NCI-H82 treated with DMSO at 0.1 percent for 48 hours (cell line): ENCODE results near the gene NT5E.

Experiments used
- DNase-seq: peaks from one replicate; lab custom pipeline; 2025; ENCODE audit not compliant: unreplicated experiment; lab: John Stamatoyannopoulos, UW

Gene NT5E

GRCh38 chr6:85459224-85459901 lies 9.5 kb downstream of the NT5E start:
- DNase-seq: no peak

GRCh38 chr6:85460154-85460920 lies 10.5 kb downstream of the NT5E start:
- DNase-seq: no peak

GRCh38 chr6:85460921-85461797 lies 11.3 kb downstream of the NT5E start:
- no peak for DNase-seq

DNA sequence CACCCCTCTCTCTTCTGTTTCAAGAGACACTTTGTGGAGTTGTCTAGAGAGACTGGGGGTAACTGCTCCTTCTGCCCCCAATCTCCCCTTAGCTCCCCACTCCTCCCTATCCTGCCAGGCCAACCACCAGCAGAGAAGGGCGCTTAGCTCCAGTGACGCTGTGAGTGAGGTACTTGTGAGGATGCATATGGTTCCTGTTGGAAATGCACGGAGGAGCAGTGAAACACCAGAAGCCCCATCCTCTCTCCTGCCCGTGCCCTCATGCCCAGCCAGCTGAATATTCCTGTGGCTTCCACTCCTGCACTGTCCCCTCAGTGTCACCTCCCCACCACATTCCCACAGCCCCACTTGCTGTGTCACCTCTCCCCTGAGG lies 11.9 kb downstream of the NT5E start:
- no peak for DNase-seq

DNA sequence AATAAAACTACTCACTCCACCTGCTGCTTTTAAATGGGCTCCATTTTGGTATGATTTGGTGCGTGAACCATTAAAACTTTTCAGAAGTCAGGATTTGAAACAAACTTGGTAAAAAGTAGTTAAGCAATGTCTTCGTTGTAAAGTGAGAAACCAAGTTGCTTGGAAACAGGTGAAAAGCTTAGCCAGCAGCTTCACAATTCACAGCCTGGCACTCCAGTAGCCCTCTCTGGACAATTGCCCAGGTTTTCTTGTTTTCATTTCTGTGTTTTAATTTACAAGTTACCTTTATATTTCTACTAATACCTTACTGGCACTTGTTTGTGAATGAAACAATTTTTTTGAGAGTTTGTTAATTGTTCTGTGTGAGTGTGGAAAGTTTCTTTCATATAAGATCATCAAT lies 12.8 kb downstream of the NT5E start:
- DNase-seq: no peak

- DNase-seq: no peak
Observed at GRCh38 chr6:85463621-85464259, 13.9 kb downstream of the NT5E start.

DNA sequence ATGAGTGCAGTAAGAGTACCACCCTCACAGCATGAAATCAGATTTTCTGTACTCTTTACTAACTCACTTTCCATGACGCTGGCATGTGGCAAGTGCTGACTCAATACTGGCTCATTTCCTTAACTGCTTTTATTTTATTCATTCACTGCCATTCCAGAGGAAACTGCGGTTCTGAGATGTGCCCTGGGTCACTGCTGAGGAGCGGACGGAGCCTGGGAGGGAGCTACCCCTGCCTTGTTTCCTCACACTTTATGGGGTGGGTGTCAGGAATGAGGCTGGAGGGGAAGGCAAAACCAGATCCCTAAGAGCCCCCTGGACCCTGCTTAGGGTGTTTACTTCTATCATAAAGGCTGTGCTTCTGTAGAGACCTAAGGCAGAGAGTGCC lies 14.4 kb downstream of the NT5E start:
- no peak for DNase-seq

- no peak for DNase-seq
Observed at GRCh38 chr6:85464722-85465150, 14.9 kb downstream of the NT5E start.

DNA sequence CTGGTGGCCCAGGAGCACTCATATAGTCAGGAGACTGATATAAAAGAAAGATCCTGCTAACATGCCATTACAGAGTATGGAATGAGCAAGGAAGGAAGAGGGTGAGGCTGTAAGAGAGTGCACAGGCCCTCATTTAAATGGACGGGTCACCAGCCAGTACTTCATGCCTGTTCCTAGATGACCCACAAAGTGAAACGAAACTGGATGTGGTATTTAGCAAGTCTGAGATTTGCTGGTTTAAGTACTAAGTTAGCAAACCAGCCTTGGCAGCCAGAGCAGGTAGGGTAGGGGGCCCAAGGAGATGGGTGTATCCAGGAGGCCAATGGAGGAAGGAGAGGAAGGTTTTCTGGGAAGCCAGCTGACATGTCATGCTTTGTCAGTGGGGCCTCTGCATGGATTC lies 15.9 kb downstream of the NT5E start:
- no peak for DNase-seq

- DNase-seq: no peak
Observed at GRCh38 chr6:85468326-85468725, 18.4 kb downstream of the NT5E start.

DNA sequence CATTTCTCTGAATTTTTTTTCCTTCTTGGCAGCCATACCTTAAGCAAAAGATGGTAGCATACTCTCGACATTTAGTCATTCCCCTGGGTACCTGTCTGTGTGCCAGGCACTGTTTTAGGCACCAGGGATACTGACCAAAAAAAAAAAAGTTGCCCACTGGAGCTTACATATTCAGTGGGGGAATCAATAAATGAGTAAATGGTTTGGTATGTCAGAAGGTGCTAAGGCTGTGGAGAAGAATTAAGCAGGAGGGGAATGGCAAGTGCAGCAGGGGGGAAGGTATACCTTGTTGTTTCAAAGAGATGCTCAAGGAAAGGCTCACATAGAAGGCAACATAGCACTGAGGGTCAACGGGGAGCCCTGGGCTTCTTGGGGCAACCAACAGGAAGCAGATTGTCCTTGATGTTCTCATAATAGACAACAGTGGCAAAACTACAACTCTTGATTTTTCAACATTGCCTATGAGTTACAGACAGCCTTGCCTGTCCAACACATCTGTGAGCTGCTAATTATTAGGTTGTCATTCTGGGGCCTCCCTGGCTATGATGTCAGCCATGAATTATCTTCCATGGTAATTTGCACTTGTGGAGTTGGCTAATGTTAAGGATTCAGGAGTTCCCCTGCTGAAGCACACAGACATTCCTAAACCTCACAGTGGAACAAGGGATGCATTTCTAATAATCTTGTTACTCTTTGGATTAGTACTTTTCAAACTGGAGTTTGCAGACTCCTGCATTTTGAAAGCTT lies 19.6 kb downstream of the NT5E start:
- no peak for DNase-seq

GRCh38 chr6:85470023-85470410 lies 20.1 kb downstream of the NT5E start:
- no peak for DNase-seq

- DNase-seq: no peak
Observed at GRCh38 chr6:85472744-85473143, 22.9 kb downstream of the NT5E start.

GRCh38 chr6:85473748-85474147 lies 23.9 kb downstream of the NT5E start:
- DNase-seq: no peak

GRCh38 chr6:85476532-85476931 lies 26.6 kb downstream of the NT5E start:
- DNase-seq: no peak

DNA sequence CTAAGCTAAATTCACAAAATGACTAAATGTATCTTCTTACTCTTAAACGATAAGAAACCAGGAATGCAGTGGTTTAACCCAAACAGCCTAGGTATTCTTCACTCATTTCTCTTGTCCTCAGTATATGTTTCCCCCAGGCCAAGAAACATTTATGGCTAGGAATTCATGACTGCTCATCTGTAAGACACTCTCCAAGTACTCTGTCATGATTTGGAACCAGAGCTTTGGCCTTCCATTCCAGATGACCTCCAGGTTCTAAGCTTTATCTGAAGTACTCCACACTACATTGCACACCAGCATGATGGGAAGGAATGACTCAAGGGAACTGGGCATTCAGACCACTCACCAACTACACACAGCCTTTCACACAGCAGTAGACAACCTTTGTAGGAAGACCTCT lies 29.3 kb downstream of the NT5E start:
- DNase-seq: no peak

DNA sequence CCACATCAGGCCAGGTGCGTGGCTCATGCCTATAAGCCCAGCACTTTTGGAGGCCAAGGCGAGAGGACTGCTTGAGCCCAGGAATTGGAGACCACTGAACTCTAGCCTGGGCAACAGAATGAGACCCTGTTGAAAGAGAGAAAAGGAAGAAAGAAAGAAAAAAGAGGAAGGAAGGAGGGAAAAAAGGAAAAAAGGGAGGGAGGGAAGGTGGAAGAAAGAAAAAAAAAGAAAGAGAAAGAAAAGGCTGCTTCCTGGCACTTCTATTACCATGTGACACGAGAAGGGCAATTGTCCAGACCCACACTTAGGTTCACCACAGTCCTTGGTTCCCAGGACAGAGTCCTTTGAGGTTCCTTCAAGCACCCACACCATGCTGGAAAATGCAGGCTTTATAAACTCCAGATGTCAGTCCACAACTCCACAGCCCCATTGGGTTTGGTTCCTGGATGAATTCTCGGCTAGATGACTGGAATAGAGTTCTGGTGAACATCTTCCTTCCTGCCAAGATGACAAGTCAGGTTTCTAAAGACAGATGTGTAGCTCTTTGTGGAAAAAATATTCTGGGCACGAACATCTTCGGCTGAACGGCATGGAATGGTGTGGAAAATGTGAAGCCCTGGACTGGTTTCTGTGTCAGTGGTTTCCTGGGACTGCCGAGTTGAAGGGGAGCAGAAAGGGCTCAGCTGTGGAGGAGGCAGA lies 32.5 kb downstream of the NT5E start:
- no peak for DNase-seq

- DNase-seq: no peak
Observed at GRCh38 chr6:85482905-85483700, 33.2 kb downstream of the NT5E start.

GRCh38 chr6:85483846-85484245 lies 34.0 kb downstream of the NT5E start:
- DNase-seq: no peak
